ENCODE data around the gene LDHB.

DNA sequence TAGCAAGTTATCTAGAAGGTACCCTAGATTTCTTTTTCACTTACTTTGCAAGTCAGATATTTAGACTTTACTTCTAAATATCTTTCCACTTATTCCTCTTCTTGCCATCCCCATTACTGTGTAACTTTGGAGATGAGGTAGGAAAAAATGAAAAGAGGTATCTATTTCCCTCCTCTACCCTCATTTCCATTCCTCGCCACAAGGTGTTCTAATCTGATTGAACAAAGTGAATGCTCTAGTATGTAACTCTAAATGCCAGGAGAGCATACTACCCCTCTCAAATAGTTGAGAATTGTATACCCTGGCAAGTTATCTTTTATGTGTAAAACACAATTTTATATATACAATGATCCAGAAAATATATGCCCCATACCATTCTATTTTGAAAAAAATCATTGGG lies 1.7 kb upstream of the LDHB start:
- TF ChIP-seq, protein P1, sequence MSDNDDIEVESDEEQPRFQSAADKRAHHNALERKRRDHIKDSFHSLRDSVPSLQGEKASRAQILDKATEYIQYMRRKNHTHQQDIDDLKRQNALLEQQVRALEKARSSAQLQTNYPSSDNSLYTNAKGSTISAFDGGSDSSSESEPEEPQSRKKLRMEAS (IDR thresholded peaks at IDR 0.05; ENCODE audit: low read depth, low read length): no peak
- TF ChIP-seq, protein P2, sequence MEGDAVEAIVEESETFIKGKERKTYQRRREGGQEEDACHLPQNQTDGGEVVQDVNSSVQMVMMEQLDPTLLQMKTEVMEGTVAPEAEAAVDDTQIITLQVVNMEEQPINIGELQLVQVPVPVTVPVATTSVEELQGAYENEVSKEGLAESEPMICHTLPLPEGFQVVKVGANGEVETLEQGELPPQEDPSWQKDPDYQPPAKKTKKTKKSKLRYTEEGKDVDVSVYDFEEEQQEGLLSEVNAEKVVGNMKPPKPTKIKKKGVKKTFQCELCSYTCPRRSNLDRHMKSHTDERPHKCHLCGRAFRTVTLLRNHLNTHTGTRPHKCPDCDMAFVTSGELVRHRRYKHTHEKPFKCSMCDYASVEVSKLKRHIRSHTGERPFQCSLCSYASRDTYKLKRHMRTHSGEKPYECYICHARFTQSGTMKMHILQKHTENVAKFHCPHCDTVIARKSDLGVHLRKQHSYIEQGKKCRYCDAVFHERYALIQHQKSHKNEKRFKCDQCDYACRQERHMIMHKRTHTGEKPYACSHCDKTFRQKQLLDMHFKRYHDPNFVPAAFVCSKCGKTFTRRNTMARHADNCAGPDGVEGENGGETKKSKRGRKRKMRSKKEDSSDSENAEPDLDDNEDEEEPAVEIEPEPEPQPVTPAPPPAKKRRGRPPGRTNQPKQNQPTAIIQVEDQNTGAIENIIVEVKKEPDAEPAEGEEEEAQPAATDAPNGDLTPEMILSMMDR (IDR thresholded peaks at IDR 0.05; ENCODE audit: low read depth, low read length): no peak
- TF ChIP-seq POLR2A (IDR thresholded peaks at IDR 0.05; ENCODE audit: extremely low read depth, insufficient read length): no peak

Measured in NB4 (cell line).